AG10803 (cell line): ENCODE data around the gene SYS1.

ENCODE experiments used
- DNase-seq: peaks from one replicate; pipeline ENCODE4 v3.0.0; 2010; ENCODE audit warnings: low read depth
- H3K4me3 ChIP-seq: 2 replicates; pipeline ENCODE4 v1.5.1; 2011; ENCODE audit warnings: mild to moderate bottlenecking, low read length, control low read depth
- TF ChIP-seq, protein P1 (sequence below): conservative IDR thresholded peaks from 2 replicates; pipeline ENCODE4 v1.5.1; 2011; ENCODE audit warnings: mild to moderate bottlenecking, low read length, control low read depth, inconsistent platforms

The SYS1 gene

DNA sequence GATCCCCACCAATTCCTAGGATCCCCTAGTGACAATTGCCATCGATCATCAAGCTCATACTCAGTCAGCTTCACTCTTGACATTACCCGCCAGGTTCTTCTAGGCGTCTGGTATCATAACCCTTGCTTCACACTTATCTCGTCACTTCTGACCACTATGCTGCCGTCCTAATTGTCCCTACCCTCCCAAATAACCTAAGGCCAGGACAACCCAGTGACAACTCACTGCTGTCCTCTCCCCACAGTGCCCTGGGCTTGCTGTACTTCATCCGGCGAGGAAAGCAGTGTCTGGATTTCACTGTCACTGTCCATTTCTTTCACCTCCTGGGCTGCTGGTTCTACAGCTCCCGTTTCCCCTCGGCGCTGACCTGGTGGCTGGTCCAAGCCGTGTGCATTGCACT is 3.7 kb downstream of the SYS1 start:
- TF ChIP-seq, protein P1, sequence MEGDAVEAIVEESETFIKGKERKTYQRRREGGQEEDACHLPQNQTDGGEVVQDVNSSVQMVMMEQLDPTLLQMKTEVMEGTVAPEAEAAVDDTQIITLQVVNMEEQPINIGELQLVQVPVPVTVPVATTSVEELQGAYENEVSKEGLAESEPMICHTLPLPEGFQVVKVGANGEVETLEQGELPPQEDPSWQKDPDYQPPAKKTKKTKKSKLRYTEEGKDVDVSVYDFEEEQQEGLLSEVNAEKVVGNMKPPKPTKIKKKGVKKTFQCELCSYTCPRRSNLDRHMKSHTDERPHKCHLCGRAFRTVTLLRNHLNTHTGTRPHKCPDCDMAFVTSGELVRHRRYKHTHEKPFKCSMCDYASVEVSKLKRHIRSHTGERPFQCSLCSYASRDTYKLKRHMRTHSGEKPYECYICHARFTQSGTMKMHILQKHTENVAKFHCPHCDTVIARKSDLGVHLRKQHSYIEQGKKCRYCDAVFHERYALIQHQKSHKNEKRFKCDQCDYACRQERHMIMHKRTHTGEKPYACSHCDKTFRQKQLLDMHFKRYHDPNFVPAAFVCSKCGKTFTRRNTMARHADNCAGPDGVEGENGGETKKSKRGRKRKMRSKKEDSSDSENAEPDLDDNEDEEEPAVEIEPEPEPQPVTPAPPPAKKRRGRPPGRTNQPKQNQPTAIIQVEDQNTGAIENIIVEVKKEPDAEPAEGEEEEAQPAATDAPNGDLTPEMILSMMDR: no peak
- no peak for DNase-seq

DNA sequence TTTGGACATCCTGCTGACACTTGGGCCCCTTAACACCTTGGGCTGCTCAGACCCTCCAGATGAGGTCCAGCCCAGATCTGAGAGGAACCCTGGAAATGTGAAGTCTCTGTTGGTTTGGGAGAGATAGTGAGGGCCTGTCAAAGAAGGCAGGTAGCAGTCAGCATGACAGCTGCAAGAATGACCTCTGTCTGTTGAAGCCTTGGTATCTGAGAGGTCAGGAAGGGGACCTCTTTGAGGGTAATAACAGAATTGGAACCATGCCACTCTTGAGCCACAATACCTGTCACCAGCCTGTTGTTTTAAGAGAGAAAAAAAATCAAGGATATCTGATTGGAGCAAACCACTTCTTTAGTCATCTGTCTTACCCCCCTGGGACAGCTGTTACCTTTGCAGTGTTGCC is 4.2 kb downstream of the SYS1 start:
- TF ChIP-seq, protein P1: no peak
- no peak overlapping the region for H3K4me3 ChIP-seq
- no peak for DNase-seq

More for the DNA sequence above, 3.7 kb downstream of the SYS1 start:
- no peak overlapping the region for H3K4me3 ChIP-seq

GRCh38 chr20:45368221-45368980 is 5.4 kb downstream of the SYS1 start:
- no peak for DNase-seq
- TF ChIP-seq, protein P1: no peak
- no peak overlapping the region for H3K4me3 ChIP-seq

DNA sequence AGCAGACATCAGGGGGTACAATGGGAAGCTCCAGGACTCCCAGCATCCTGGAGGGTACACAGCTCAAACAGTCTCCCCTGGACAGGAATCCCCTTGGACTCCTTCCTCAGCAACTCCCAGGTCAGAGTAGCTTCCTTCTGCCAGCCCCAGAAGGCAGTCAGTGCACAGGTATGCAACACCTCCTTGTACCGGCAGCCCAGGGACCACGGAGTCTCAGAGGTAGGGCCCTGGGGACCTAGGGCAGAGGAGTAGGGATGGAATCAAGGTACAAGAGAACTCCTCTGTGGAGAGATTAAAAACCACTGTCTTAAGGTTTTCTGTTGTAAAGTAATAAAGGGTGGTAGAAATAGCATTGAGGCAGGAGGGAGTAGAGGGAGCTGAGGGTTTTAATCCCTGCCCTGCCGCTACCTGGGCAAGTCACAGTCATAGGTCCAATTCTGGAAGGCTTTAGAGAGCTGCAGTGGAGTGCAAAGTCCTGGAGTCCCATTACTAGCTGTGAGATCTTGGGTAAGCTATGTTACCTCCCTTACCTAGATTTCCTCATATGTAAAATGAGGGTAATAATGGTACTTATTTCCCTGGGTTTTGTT is 7.7 kb downstream of the SYS1 start:
- TF ChIP-seq, protein P1: no peak

DNA sequence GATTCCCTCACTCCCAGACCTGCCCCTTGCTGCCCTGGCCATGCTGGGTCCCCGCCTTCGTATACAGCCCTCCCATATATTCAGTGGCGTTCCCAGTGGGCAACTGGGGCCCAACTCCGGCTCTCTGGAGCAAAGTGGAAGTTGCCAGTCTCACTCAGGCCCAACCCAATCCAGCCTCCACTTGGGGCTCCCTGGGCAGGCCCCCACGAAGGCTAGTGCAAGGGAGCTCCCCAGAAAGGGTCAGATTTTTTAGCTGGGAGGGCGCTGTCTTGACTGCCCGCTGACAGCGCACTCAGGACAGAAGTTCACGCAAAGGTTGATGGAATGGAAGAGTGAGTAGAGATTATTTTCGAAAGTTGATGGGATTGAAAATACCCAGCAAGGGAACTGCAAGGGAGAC is 9.3 kb downstream of the SYS1 start:
- no peak for DNase-seq
- H3K4me3 ChIP-seq: no peak overlapping the region
- TF ChIP-seq, protein P1: no peak

More for the DNA sequence above, 7.7 kb downstream of the SYS1 start:
- DNase-seq: no peak
- no peak overlapping the region for H3K4me3 ChIP-seq

- peak; percentile 16 for DNase-seq
- TF ChIP-seq, protein P1: no peak
- H3K4me3 ChIP-seq: no peak overlapping the region; the same call in 1 of the 2 replicates
These were observed 9.8 kb downstream of the SYS1 start for GRCh38 chr20:45372646-45373352.
